Suprapubic skin (tissue), 4 donors: Measurements from ENCODE around the gene SMAP2.
"Not testable (repeated sequence)": the region's sequence is repeated elsewhere in the genome, so short reads cannot be mapped to it uniquely, and the experiment has no call there.

ENCODE experiments used
- EP300 ChIP-seq: sonication (generic); formaldehyde crosslinking; IDR thresholded peaks from one replicate; pipeline ENCODE4 v1.6.1; 2017; ENCODE audit warnings: antibody characterized with exemption
- POLR2AphosphoS5 ChIP-seq, 3 donors: sonication (generic); formaldehyde crosslinking; IDR thresholded peaks; one replicate each; pipeline ENCODE4 v1.6.1; 2017; ENCODE audit warnings: antibody characterized with exemption in 3 of 3
- TF ChIP-seq, protein P1 (sequence below), 2 donors: fragments of 200-600 bp in 1 of 2; fragments of 450-650 bp in 1 of 2; sonication (generic) in 1 of 2; IDR thresholded peaks; one replicate each; pipeline ENCODE4 v1.5.1; 2016 to 2019; ENCODE audit warnings: antibody characterized with exemption in 2 of 2, mild to moderate bottlenecking in 1 of 2, moderate library complexity in 1 of 2

GRCh38 chr1:40387381-40388306 is 14.1 kb downstream of the SMAP2 start:
- TF ChIP-seq, protein P1, sequence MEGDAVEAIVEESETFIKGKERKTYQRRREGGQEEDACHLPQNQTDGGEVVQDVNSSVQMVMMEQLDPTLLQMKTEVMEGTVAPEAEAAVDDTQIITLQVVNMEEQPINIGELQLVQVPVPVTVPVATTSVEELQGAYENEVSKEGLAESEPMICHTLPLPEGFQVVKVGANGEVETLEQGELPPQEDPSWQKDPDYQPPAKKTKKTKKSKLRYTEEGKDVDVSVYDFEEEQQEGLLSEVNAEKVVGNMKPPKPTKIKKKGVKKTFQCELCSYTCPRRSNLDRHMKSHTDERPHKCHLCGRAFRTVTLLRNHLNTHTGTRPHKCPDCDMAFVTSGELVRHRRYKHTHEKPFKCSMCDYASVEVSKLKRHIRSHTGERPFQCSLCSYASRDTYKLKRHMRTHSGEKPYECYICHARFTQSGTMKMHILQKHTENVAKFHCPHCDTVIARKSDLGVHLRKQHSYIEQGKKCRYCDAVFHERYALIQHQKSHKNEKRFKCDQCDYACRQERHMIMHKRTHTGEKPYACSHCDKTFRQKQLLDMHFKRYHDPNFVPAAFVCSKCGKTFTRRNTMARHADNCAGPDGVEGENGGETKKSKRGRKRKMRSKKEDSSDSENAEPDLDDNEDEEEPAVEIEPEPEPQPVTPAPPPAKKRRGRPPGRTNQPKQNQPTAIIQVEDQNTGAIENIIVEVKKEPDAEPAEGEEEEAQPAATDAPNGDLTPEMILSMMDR (IDR thresholded peaks at IDR 0.05) = not testable (repeated sequence)
- TF ChIP-seq POLR2AphosphoS5 (IDR thresholded peaks at IDR 0.05); EP300: not testable (repeated sequence)
